OCI-LY7 (cell line): Measurements from ENCODE around the gene AHNAK2.

Experiments
- EZH2phosphoT487 ChIP-seq: fragments of 200-600 bp; sonication (generic); IDR thresholded peaks from 2 replicates; pipeline ENCODE4 v1.6.1; 2018; ENCODE audit warnings: low read depth, borderline replicate concordance, mild to moderate bottlenecking, mixed run types, antibody characterized with exemption, low read length, moderate library complexity, mixed read lengths
- TF ChIP-seq, protein P1 (sequence below): fragments of 200-600 bp; sonication (generic); conservative IDR thresholded peaks from 2 replicates; pipeline ENCODE4 v1.5.1; 2014; ENCODE audit warnings: mild to moderate bottlenecking, antibody characterized with exemption, low read length, moderate library complexity, mixed read lengths

DNA sequence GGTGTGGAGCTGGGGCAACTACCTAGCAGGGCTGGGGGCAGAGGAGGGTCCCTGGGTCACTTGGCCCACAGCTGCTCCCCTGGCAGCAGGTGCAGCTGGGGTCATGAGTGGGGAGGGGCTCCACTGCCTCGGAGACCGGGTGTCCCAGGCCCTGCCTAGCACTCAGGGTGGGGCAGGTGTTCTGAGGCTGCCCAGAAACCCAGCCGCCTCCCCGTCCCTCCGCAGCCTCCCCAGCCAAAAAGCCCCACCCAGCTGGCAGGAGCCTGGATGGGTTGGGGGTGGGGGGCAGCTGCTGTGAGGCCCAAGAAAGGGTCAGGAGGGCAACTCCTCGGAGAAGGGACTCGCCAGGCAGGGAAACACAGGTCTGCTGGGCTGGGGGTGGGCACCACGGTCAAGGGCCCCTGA is 11.2 kb downstream of the AHNAK2 start:
- TF ChIP-seq, protein P1, sequence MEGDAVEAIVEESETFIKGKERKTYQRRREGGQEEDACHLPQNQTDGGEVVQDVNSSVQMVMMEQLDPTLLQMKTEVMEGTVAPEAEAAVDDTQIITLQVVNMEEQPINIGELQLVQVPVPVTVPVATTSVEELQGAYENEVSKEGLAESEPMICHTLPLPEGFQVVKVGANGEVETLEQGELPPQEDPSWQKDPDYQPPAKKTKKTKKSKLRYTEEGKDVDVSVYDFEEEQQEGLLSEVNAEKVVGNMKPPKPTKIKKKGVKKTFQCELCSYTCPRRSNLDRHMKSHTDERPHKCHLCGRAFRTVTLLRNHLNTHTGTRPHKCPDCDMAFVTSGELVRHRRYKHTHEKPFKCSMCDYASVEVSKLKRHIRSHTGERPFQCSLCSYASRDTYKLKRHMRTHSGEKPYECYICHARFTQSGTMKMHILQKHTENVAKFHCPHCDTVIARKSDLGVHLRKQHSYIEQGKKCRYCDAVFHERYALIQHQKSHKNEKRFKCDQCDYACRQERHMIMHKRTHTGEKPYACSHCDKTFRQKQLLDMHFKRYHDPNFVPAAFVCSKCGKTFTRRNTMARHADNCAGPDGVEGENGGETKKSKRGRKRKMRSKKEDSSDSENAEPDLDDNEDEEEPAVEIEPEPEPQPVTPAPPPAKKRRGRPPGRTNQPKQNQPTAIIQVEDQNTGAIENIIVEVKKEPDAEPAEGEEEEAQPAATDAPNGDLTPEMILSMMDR: no peak
- no peak for TF ChIP-seq EZH2phosphoT487
